Ammon's horn (tissue), 1 donor: Measurements from ENCODE around the gene P2RY6.
"Not testable (repeated sequence)": the region's sequence is repeated elsewhere in the genome, so short reads cannot be mapped to it uniquely, and the experiment has no call there.

Source experiments
- DNase-seq: peaks from one replicate; pipeline ENCODE4 v3.0.0-alpha.2; 2016; ENCODE audit warnings: low spot score

The P2RY6 gene

GRCh38 chr11:73260127-73260457 lies 12.0 kb upstream of the P2RY6 start:
- no peak for DNase-seq

- DNase-seq: no peak
Observed at GRCh38 chr11:73262851-73263495, 9.2 kb upstream of the P2RY6 start.

GRCh38 chr11:73263640-73264039 lies 8.5 kb upstream of the P2RY6 start:
- DNase-seq: no peak

GRCh38 chr11:73265278-73265810 lies 6.8 kb upstream of the P2RY6 start:
- no peak for DNase-seq

- no peak for DNase-seq
Observed at GRCh38 chr11:73265853-73266645, 6.1 kb upstream of the P2RY6 start.

- DNase-seq: no peak
Observed at GRCh38 chr11:73266646-73267020, 5.5 kb upstream of the P2RY6 start.

GRCh38 chr11:73267122-73267846 lies 4.9 kb upstream of the P2RY6 start:
- no peak for DNase-seq

- no peak for DNase-seq
Observed at GRCh38 chr11:73267906-73268540, 4.1 kb upstream of the P2RY6 start.

GRCh38 chr11:73268671-73269271 lies 3.4 kb upstream of the P2RY6 start:
- no peak for DNase-seq

- no peak for DNase-seq
Observed at GRCh38 chr11:73269459-73270015, 2.6 kb upstream of the P2RY6 start.

GRCh38 chr11:73270016-73270854 lies 1.9 kb upstream of the P2RY6 start:
- DNase-seq: no peak

GRCh38 chr11:73270855-73271477 lies 1.2 kb upstream of the P2RY6 start:
- DNase-seq: no peak

- not testable (repeated sequence) for DNase-seq
Observed at GRCh38 chr11:73271478-73271865, 666 bp upstream of the P2RY6 start.

GRCh38 chr11:73272680-73273038 lies 521 bp downstream of the P2RY6 start:
- no peak for DNase-seq

GRCh38 chr11:73273222-73273895 lies 1.2 kb downstream of the P2RY6 start:
- DNase-seq: no peak

- not testable (repeated sequence) for DNase-seq
Observed at GRCh38 chr11:73274191-73274590, 2.1 kb downstream of the P2RY6 start.

- no peak for DNase-seq
Observed at GRCh38 chr11:73274722-73275380, 2.7 kb downstream of the P2RY6 start.

GRCh38 chr11:73275381-73275750 lies 3.2 kb downstream of the P2RY6 start:
- no peak for DNase-seq

GRCh38 chr11:73277467-73277866 lies 5.3 kb downstream of the P2RY6 start:
- DNase-seq: no peak
